Activated CD4-positive, alpha-beta T cell treated with anti-CD3 and anti-CD28 coated beads, Interleukin-2, amount 50 U/mL, for 48 hours (primary cell): Measurements from ENCODE around the gene SDF2.
A peak's percentile ranks its signal among the peaks of the same experiment; 100 is the strongest.
"Not testable (repeated sequence)": the region's sequence is repeated elsewhere in the genome, so short reads cannot be mapped to it uniquely, and the experiment has no call there.

Source experiments
- DNase-seq, 2 experiments: peaks; one replicate each; pipeline ENCODE4 v3.0.0-alpha.2; 2020

SDF2 gene

DNA sequence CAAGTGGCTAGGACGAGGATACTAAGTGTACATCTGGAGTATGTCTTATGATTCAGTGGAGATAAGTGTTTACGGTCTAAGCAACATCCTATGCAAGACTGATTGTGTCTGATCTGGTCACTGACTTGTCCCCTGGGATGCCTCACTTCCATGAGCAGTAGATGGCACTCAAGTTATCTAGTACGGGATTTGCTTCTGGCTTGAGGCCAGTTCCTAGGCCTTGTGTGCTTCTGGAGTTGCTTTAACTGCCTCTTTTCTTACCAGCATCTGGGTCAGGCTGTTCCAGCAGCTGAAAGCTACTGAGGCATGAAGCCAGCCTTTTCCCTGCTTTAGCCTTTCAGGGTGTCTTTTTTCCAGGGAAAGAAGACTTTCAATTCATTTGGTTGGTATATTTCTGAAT lies 23.3 kb upstream of the SDF2 start:
- DNase-seq: no peak

GRCh38 chr17:28682655-28683054 lies 20.9 kb upstream of the SDF2 start:
- no peak for DNase-seq

DNA sequence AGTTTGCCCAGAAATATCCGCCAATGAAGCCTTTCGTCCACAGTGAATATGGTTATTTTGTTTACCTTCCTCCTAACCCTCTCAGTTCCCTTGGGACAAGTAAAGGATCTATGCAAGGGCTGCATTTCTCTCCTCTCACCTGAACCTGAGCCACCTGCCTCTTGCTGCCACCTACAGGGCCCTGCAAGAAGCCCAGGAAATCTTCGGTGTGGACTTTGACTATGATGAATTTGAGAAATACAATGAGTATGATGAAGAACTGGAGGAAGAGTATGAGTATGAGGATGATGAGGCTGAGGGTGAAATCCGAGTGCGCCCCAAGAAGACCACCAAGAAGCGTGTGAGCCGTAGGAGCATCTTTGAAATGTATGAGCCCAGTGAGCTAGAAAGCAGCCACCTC lies 14.3 kb upstream of the SDF2 start:
- no peak for DNase-seq

GRCh38 chr17:28675490-28675889 lies 13.8 kb upstream of the SDF2 start:
- no peak for DNase-seq

DNA sequence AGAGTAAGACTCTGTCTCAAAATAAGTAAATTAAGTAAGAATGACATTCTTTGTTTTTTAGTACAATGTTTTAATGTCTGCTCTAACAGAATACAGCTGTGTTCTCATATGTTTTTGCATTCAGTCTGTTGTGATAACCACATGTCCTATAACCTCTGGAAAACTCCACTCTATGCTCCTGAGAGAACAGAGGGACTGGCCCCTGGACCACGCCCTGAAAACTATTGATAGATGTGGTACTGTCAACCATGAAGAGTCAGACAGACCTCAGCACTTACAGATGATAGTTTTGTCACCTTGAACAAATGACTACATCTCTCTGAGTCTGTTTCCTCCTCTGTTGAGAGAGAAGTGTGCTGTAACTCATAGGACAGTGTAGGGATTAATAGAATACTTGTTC lies 8.2 kb upstream of the SDF2 start:
- DNase-seq: no peak

- no peak for DNase-seq
Observed at GRCh38 chr17:28667870-28668269, 6.2 kb upstream of the SDF2 start.

- no peak for DNase-seq
Observed at GRCh38 chr17:28665994-28666393, 4.3 kb upstream of the SDF2 start.

- no peak for DNase-seq
Observed at GRCh38 chr17:28663723-28664122, 2.0 kb upstream of the SDF2 start.

GRCh38 chr17:28662527-28662829 lies 772 bp upstream of the SDF2 start:
- no peak for DNase-seq

GRCh38 chr17:28659497-28659881 lies 2.2 kb downstream of the SDF2 start:
- DNase-seq: not testable (repeated sequence)

- DNase-seq: not testable (repeated sequence)
Observed at GRCh38 chr17:28658766-28659496, 2.8 kb downstream of the SDF2 start.

GRCh38 chr17:28658342-28658741 lies 3.4 kb downstream of the SDF2 start:
- not testable (repeated sequence) for DNase-seq

GRCh38 chr17:28657756-28658155 lies 4.0 kb downstream of the SDF2 start:
- no peak for DNase-seq

- no peak for DNase-seq
Observed at GRCh38 chr17:28655160-28655559, 6.5 kb downstream of the SDF2 start.

GRCh38 chr17:28648698-28649097 lies 13.0 kb downstream of the SDF2 start:
- DNase-seq: no peak

DNA sequence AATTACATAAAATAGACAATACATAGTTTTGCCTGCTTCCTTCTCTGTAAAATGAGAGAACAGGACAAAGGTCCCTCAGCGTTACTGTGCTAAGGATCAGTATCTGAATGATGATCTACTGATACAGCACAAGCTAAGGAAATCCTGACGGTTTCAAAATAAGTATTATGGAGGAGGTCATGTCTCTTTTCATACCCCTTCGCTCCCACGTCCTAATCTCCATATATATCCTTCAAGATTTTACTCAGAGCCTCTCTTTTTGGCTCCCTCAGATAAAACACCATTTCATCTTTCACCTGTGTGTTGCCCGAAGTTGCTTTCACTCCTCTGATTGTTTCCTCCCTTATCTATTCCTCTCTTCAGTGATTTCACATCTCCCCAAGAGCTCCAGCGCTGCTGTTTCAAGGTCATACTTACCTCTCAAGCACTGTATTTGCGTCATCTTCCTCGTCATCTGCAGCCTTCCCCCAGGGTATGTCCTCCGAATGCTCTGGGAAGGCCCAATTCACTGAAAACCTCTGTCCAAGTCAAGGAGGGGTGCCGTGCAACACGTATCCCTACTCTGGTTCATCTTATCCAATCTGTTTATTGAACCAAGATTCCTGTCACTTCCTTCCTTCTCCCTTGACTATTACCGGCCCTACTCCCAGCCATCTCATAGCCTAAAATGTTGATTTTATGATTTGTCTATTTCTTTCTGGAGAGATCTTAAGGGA lies 15.5 kb downstream of the SDF2 start:
- peak; percentile 3 to 10 for DNase-seq

- peak; percentile 25 to 42 for DNase-seq
Observed at GRCh38 chr17:28645576-28645939, 16.1 kb downstream of the SDF2 start.

DNA sequence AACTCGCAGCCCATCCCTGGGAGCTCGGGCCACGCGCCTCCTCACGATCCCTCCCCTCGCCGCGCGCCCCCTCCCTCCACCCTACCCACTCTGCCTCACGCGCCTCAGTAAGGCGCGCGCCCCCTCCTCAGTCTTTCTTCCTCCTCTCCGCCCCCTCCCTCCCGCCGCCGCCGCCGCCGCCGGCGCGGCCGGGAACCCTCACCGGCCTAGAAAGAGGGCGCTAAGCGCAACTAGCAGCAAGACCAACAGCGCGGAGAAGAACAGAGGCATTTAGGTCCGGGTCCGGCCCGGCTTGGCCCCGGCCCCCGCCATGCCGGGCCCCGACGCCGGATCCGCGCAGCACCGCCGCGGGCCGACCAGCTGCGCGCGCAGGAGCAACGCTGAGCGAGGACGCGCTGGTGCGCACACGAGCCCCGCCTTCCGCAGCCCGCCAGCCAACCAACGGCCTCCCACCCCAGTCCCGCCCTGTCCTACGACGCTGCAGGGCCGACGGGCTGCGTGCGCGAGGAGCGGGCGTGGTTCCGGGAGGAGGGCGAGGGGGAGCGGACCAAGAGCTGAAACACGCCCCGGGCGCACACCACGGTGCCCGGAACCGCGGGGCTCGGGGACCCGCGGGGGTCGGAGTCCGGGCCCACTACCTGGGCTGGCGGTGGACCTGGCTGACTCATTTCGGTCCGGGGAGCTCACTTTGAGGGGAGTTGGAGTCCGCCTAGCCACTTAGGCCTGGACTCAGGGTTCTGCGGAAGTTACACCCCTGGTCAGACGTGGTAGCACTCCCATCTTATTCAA lies 16.7 kb downstream of the SDF2 start, which contains the start of gene BLTP2:
Gene BLTP2, minus strand, starts transcription at position 372 of the 789 bp plus-strand sequence. Its CDS starts 102 bp downstream, at position 270.
- peak; percentile 95 to 96 for DNase-seq

GRCh38 chr17:28643983-28644786 lies 17.5 kb downstream of the SDF2 start:
- DNase-seq: peak; percentile 45 to 52

DNA sequence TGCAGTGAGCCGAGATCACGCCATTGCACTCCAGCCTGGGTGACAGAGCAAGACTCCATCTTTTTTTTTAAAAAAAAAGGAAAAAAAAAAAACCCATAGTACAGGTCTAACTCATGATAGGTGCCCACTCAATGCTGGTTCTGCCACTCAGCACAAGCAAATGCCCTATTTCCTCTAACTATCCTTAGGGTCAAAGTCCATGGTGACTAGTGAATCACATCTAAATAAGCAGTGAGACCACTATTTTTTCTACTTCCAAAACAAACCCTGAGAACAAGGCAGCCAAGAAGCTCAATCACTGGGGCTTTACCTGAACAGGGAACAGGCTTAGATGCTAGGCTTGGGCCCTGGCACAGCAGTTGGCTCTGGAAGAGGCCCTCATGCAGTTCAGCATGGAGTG lies 20.1 kb downstream of the SDF2 start:
- DNase-seq: no peak

- DNase-seq: no peak
Observed at GRCh38 chr17:28635506-28635905, 26.2 kb downstream of the SDF2 start.

- no peak for DNase-seq
Observed at GRCh38 chr17:28634206-28634865, 27.4 kb downstream of the SDF2 start.
